WERI-Rb-1 (cell line): ENCODE measurements around the gene CAMK1G.

Experiments
- DNase-seq: peaks from one replicate; pipeline ENCODE4 v3.0.0-alpha.2; 2020
- H3K27ac ChIP-seq: fragments of 250-450 bp; sonication (Bioruptor Pico); 2 replicates; pipeline ENCODE4 v1.5.1; 2020; ENCODE audit warnings: mild to moderate bottlenecking, moderate library complexity
- H3K27me3 ChIP-seq: fragments of 250-450 bp; sonication (Bioruptor Pico); 2 replicates; pipeline ENCODE4 v1.5.1; 2021; ENCODE audit warnings: mild to moderate bottlenecking, low read depth, moderate library complexity; ENCODE audit not compliant: insufficient read depth, severe bottlenecking
- H3K36me3 ChIP-seq: fragments of 250-450 bp; sonication (Bioruptor Pico); 2 replicates; pipeline ENCODE4 v1.5.1; 2020; ENCODE audit warnings: mild to moderate bottlenecking, moderate library complexity
- H3K4me3 ChIP-seq: 2 replicates; pipeline ENCODE4 v1.5.1; 2011; ENCODE audit warnings: low read depth, mild to moderate bottlenecking, control low read depth, low read length
- H3K9me3 ChIP-seq: fragments of 250-450 bp; sonication (Bioruptor Pico); 2 replicates; pipeline ENCODE4 v1.5.1; 2021; ENCODE audit warnings: mild to moderate bottlenecking, moderate library complexity; ENCODE audit not compliant: severe bottlenecking
- TF ChIP-seq, protein P1 (sequence below): IDR thresholded peaks from 2 replicates; pipeline ENCODE4 v1.5.1; 2011; ENCODE audit warnings: low read depth, mild to moderate bottlenecking, control low read depth, inconsistent platforms, low read length

The CAMK1G gene

GRCh38 chr1:209587789-209588188, 4.3 kb downstream of the CAMK1G start:
- Histone ChIP-seq H3K9me3 (no peaks in the 10 kb centered on the region), H3K27me3 (peaks cover 77% of the 10 kb centered on the region), H3K36me3 (no peaks in the 10 kb centered on the region), H3K4me3 (no peak overlapping the region), H3K27ac (no peak overlapping the region)
- TF ChIP-seq, protein P1, sequence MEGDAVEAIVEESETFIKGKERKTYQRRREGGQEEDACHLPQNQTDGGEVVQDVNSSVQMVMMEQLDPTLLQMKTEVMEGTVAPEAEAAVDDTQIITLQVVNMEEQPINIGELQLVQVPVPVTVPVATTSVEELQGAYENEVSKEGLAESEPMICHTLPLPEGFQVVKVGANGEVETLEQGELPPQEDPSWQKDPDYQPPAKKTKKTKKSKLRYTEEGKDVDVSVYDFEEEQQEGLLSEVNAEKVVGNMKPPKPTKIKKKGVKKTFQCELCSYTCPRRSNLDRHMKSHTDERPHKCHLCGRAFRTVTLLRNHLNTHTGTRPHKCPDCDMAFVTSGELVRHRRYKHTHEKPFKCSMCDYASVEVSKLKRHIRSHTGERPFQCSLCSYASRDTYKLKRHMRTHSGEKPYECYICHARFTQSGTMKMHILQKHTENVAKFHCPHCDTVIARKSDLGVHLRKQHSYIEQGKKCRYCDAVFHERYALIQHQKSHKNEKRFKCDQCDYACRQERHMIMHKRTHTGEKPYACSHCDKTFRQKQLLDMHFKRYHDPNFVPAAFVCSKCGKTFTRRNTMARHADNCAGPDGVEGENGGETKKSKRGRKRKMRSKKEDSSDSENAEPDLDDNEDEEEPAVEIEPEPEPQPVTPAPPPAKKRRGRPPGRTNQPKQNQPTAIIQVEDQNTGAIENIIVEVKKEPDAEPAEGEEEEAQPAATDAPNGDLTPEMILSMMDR = no peak
- no peak for DNase-seq

DNA sequence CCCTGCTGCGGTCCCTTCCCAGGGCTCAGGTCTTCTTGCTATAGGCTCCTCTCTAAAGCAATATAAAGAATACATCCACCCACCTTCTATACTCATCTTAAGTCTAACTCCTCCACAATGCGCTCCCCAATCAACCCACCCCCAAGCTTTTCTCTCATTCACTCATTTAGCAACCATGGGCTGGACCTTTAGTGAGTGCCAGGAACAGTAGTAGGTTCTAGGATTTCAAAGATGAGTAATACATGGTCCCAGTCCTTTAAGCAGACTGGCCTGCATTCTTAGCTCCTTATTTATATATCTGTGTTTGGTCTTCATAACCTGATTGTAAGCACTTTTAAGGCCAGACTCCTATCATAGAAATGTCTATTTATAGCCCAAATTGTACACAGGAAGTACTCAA, 5.9 kb downstream of the CAMK1G start:
- H3K4me3 ChIP-seq = no peak overlapping the region
- peaks cover 66% of the 10 kb centered on the region for H3K27me3 ChIP-seq
- TF ChIP-seq, protein P1 = no peak
- DNase-seq = no peak
- H3K36me3 ChIP-seq = no peaks in the 10 kb centered on the region
- no peak overlapping the region for H3K27ac ChIP-seq
- H3K9me3 ChIP-seq = no peaks in the 10 kb centered on the region

- no peaks in the 10 kb centered on the region for H3K9me3 ChIP-seq
- no peak for DNase-seq
- H3K27me3 ChIP-seq = peaks cover 66% of the 10 kb centered on the region
- TF ChIP-seq, protein P1 = no peak
- no peak overlapping the region for H3K4me3 ChIP-seq
- no peaks in the 10 kb centered on the region for H3K36me3 ChIP-seq
- H3K27ac ChIP-seq = no peak overlapping the region
Observed at GRCh38 chr1:209589863-209590262, 6.3 kb downstream of the CAMK1G start.

DNA sequence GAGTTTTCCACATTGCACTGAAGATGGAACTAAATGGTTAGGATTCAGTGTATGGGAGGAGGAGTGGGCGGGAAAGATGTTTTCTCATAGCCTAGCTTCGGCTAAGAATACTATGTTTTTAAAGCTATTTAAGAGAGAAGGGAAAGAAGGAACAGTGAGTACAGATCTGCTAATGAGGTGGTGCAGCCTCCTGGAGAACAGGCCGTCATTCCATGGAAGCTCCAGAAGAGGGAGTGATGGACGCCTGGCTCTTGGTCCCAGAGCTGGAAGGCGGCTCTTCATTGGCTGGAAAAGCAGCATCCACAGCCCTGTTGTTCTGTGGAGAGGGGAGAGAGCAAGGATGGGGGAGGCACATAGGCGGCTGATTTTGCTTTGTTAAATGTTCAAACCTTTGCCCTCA, 6.9 kb downstream of the CAMK1G start:
- DNase-seq = no peak
- H3K36me3 ChIP-seq = no peaks in the 10 kb centered on the region
- no peak overlapping the region for H3K4me3 ChIP-seq
- no peak overlapping the region for H3K27ac ChIP-seq
- TF ChIP-seq, protein P1 = peak; percentile 60
- peaks cover 66% of the 10 kb centered on the region for H3K27me3 ChIP-seq
- H3K9me3 ChIP-seq = no peaks in the 10 kb centered on the region

- H3K27me3 ChIP-seq = peaks cover 41% of the 10 kb centered on the region
- peaks cover 3% of the 10 kb centered on the region for H3K9me3 ChIP-seq
- no peak overlapping the region for H3K4me3 ChIP-seq
- TF ChIP-seq, protein P1 = no peak
- no peak overlapping the region for H3K27ac ChIP-seq
- DNase-seq = no peak
- no peaks in the 10 kb centered on the region for H3K36me3 ChIP-seq
Observed at GRCh38 chr1:209593747-209594146, 10.2 kb downstream of the CAMK1G start.

DNA sequence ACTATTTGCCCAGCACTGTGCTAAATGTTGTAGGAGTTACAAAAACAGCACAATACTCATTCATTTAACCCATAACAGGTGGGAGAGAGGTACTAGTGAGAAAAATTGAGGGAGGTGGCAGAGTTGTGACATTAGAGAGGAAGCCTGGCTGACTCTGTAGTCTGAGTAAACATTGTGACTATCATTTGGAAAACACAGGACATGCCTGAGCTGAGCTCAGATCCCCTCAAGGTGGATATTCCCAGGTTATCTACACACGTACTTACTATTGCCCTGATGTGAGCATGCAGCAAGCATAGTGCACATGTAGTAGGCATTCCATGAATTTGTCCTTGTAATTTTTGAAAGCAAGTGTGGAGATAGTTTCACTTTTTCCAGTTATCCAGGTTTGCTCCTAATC, 10.9 kb downstream of the CAMK1G start:
- TF ChIP-seq, protein P1 = no peak
- peaks cover 37% of the 10 kb centered on the region for H3K27me3 ChIP-seq
- H3K4me3 ChIP-seq = no peak overlapping the region
- no peak overlapping the region for H3K27ac ChIP-seq
- H3K9me3 ChIP-seq = peaks cover 3% of the 10 kb centered on the region
- no peaks in the 10 kb centered on the region for H3K36me3 ChIP-seq
- no peak for DNase-seq
